GM12878 (cell line): ENCODE data around the gene SINHCAF. TPM values are rescaled to one million over a fixed set of nuclear protein-coding genes. Genes with fewer than 3 reads are reported as not detected.

ENCODE experiments used
- ATF7 ChIP-seq: fragments of 450-650 bp; IDR thresholded peaks from 2 replicates; pipeline ENCODE4 v1.6.1; 2016; ENCODE audit warnings: low read depth, mild to moderate bottlenecking
- BACH1 ChIP-seq: fragments of 450-650 bp; IDR thresholded peaks from 2 replicates; pipeline ENCODE4 v1.6.1; 2017; ENCODE audit warnings: mild to moderate bottlenecking, borderline replicate concordance
- BCL11A ChIP-seq: IDR thresholded peaks from 2 replicates; pipeline ENCODE4 v1.6.1; 2011; ENCODE audit warnings: low read depth, low read length
- CBFB ChIP-seq: IDR thresholded peaks from 2 replicates; pipeline ENCODE4 v1.6.1; 2016; ENCODE audit warnings: antibody characterized with exemption, low read depth
- CBX5 ChIP-seq: sonication (generic); IDR thresholded peaks from 2 replicates; pipeline ENCODE4 v1.6.1; 2016; ENCODE audit warnings: low read depth, moderate library complexity, mild to moderate bottlenecking, inconsistent platforms
- EP300 ChIP-seq, 2 experiments: fragments of 150-350 bp in 1 of 2; IDR thresholded peaks; 2 replicates each; pipeline ENCODE4 v1.6.1; 2011 to 2012; ENCODE audit warnings: low read depth in 2 of 2, low read length in 2 of 2, borderline replicate concordance in 1 of 2, improper control_type of control experiment in 1 of 2, inconsistent platforms in 1 of 2; ENCODE audit not compliant: control insufficient read depth in 1 of 2
- IKZF2 ChIP-seq, 2 experiments: fragments of 450-650 bp; IDR thresholded peaks; 2 replicates each; pipeline ENCODE4 v1.6.1; 2017; ENCODE audit warnings: mild to moderate bottlenecking in 2 of 2, moderate library complexity in 2 of 2
- KLF5 ChIP-seq: fragments of 450-650 bp; IDR thresholded peaks from 2 replicates; pipeline ENCODE4 v1.6.1; 2014; ENCODE audit warnings: mild to moderate bottlenecking; ENCODE audit not compliant: partially characterized antibody
- MEF2A ChIP-seq: IDR thresholded peaks from 2 replicates; pipeline ENCODE4 v1.6.1; 2011; ENCODE audit warnings: low read depth, mild to moderate bottlenecking, low read length, moderate library complexity; ENCODE audit not compliant: insufficient read depth
- MTA3 ChIP-seq: IDR thresholded peaks from 2 replicates; pipeline ENCODE4 v1.6.1; 2012; ENCODE audit warnings: low read length, inconsistent platforms, borderline replicate concordance
- MXI1 ChIP-seq: fragments of 150-350 bp; IDR thresholded peaks from 2 replicates; pipeline ENCODE4 v1.6.1; 2011; ENCODE audit warnings: low read depth, mild to moderate bottlenecking, inconsistent platforms, low read length, improper control_type of control experiment
- NBN ChIP-seq: fragments of 450-650 bp; IDR thresholded peaks from 2 replicates; pipeline ENCODE4 v1.6.1; 2016
- NFIC ChIP-seq: IDR thresholded peaks from 2 replicates; pipeline ENCODE4 v1.6.1; 2012; ENCODE audit warnings: low read depth, mild to moderate bottlenecking, inconsistent platforms, low read length, moderate library complexity
- NFYA ChIP-seq: IDR thresholded peaks from 2 replicates; pipeline ENCODE4 v1.6.1; 2011; ENCODE audit warnings: low read depth, mild to moderate bottlenecking, low read length, improper control_type of control experiment, borderline replicate concordance
- NR2F1 ChIP-seq: fragments of 450-650 bp; conservative IDR thresholded peaks from 2 replicates; pipeline ENCODE4 v1.6.1; 2017; ENCODE audit warnings: mild to moderate bottlenecking
- NRF1 ChIP-seq: conservative IDR thresholded peaks from 2 replicates; pipeline ENCODE4 v1.6.1; 2011; ENCODE audit warnings: mild to moderate bottlenecking, low read depth, low read length, improper control_type of control experiment
- PML ChIP-seq: IDR thresholded peaks from 2 replicates; pipeline ENCODE4 v1.6.1; 2012; ENCODE audit warnings: low read length, inconsistent platforms
- POLR2A ChIP-seq: IDR thresholded peaks from 2 replicates; pipeline ENCODE4 v1.6.1; 2011; ENCODE audit warnings: low read depth, mild to moderate bottlenecking, low read length
- RAD21 ChIP-seq: IDR thresholded peaks from 2 replicates; pipeline ENCODE4 v1.6.1; 2011; ENCODE audit warnings: mild to moderate bottlenecking, low read depth, low read length, moderate library complexity; ENCODE audit not compliant: insufficient read depth
- RAD51 ChIP-seq: fragments of 450-650 bp; IDR thresholded peaks from 2 replicates; pipeline ENCODE4 v1.6.1; 2016; ENCODE audit warnings: moderate library complexity, mild to moderate bottlenecking, inconsistent platforms
- RUNX3 ChIP-seq: IDR thresholded peaks from 2 replicates; pipeline ENCODE4 v1.6.1; 2012; ENCODE audit warnings: low read length, inconsistent platforms
- SIX5 ChIP-seq: IDR thresholded peaks from 2 replicates; pipeline ENCODE4 v1.6.1; 2011; ENCODE audit warnings: mild to moderate bottlenecking, low read depth, low read length, moderate library complexity; ENCODE audit not compliant: severe bottlenecking
- SMARCA5 ChIP-seq: fragments of 450-650 bp; IDR thresholded peaks from 2 replicates; pipeline ENCODE4 v1.6.1; 2017; ENCODE audit warnings: mild to moderate bottlenecking
- SREBF2 ChIP-seq: IDR thresholded peaks from 2 replicates; pipeline ENCODE4 v1.6.1; 2012; ENCODE audit warnings: mild to moderate bottlenecking, low read length
- SRF ChIP-seq, 2 experiments: IDR thresholded peaks; 2 replicates each; pipeline ENCODE4 v1.6.1; 2011; ENCODE audit warnings: low read depth in 2 of 2, low read length in 2 of 2, mild to moderate bottlenecking in 1 of 2, moderate library complexity in 1 of 2
- STAT1 ChIP-seq: fragments of 450-650 bp; conservative IDR thresholded peaks from 2 replicates; pipeline ENCODE4 v1.6.1; 2014; ENCODE audit warnings: antibody characterized with exemption, mild to moderate bottlenecking
- TBL1XR1 ChIP-seq: IDR thresholded peaks from 2 replicates; pipeline ENCODE4 v1.6.1; 2012; ENCODE audit warnings: low read depth, low read length, improper control_type of control experiment
- TCF12 ChIP-seq: IDR thresholded peaks from 2 replicates; pipeline ENCODE4 v1.6.1; 2011; ENCODE audit warnings: low read depth, mild to moderate bottlenecking, low read length
- YY1 ChIP-seq: IDR thresholded peaks from 2 replicates; pipeline ENCODE4 v1.6.1; 2011; ENCODE audit warnings: low read depth, mild to moderate bottlenecking, low read length
- ZNF217 ChIP-seq: fragments of 450-650 bp; IDR thresholded peaks from 2 replicates; pipeline ENCODE4 v1.6.1; 2017; ENCODE audit warnings: antibody characterized with exemption, mild to moderate bottlenecking
- polyA plus RNA-seq, 11 experiments: library from polyadenylated mRNA; depleted of rRNA in 4 of 11; unstranded in 6 of 11; stranded (reverse) in 5 of 11; fragments of >200 nt; fragmentation: Nextera tagmentation in 4 of 11; fragmentation: Illumina TruSeq in 1 of 11; extraction: Ambion mirVana in 4 of 11; extraction: Trizol in 1 of 11; gene quantifications; 1 replicate in 1 of 11; 2 replicates in 10 of 11; pipeline versions ENCODE4 v1.2.1 to v1.2.3, GENCODE V29; 2011 to 2016; ENCODE audit warnings: inconsistent platforms in 2 of 11, missing spikeins in 2 of 11, low read depth in 1 of 11
- total RNA-seq, 4 experiments: library from RNA; depleted of rRNA in 3 of 4; stranded (reverse); fragments of >200 nt in 3 of 4; fragmentation: Illumina TruSeq in 1 of 4; extraction: Trizol in 1 of 4; gene quantifications; 2 replicates each; pipeline versions ENCODE4 v1.2.1 to v1.2.3, GENCODE V29; 2013 to 2021
- TF ChIP-seq, protein P1 (sequence below): fragments of 450-650 bp; IDR thresholded peaks from 2 replicates; pipeline ENCODE4 v1.6.1; 2017; ENCODE audit warnings: low read depth, mild to moderate bottlenecking, moderate library complexity
- TF ChIP-seq, protein P2 (sequence below): fragments of 450-650 bp; IDR thresholded peaks from 2 replicates; pipeline ENCODE4 v1.6.1; 2014; ENCODE audit warnings: mild to moderate bottlenecking

The SINHCAF gene
- total and polyA plus RNA-seq, 10 of the 15 experiments (the other 5 are each of a cell fraction or from before 2014, with no cell fraction given), result 60.4 to 156 (median 90.3) TPM

GRCh38 chr12:31323391-31324115, 2.4 kb downstream of the SINHCAF start (continued):
- TF ChIP-seq CBX5 (no peak), PML (peak; percentile 4; the same call in 1 of the 2 replicates), ATF7 (peak; percentile 77; the same call in 1 of the 2 replicates), TBL1XR1 (peak; percentile 42; the same call in 1 of the 2 replicates), MXI1 (0 out of 2 replicates have a peak, but pooled peaks have one; percentile 23), KLF5 (no peak), BACH1 (0 out of 2 replicates have a peak, but pooled peaks have one; percentile 24), SMARCA5 (peak; percentile 72; the same call in 1 of the 2 replicates), POLR2A (peak; percentile 69), STAT1 (peak; percentile 54; the same call in 1 of the 2 replicates), EP300 (IDR thresholded peaks at IDR 0.05; ENCODE audit: borderline replicate concordance in 1 of 2, control insufficient read depth in 1 of 2, low read depth in 2 of 2, low read length in 2 of 2) (no peak; a peak in 1 of 4 replicates), SRF (IDR thresholded peaks at IDR 0.05; ENCODE audit: low read depth in 2 of 2, low read length in 2 of 2) (0 out of 4 replicates have a peak, but pooled peaks of 1 of the 2 experiments have one; percentile 21), NBN (peak; percentile 82; the same call in 1 of the 2 replicates), NFYA (no peak), RAD21 (no peak), SIX5 (no peak), IKZF2 (IDR thresholded peaks at IDR 0.05) (peak; percentile 65 to 76), CBFB (peak; percentile 68; the same call in 1 of the 2 replicates), BCL11A (0 out of 2 replicates have a peak, but pooled peaks have one; percentile 20), RAD51 (0 out of 2 replicates have a peak, but pooled peaks have one; percentile 19), NRF1 (no peak), TCF12 (no peak), NFIC (no peak), NR2F1 (peak; percentile 71), RUNX3 (peak; percentile 68; the same call in 1 of the 2 replicates), YY1 (0 out of 2 replicates have a peak, but pooled peaks have one; percentile 36), MTA3 (peak; percentile 58; the same call in 1 of the 2 replicates), ZNF217 (peak; percentile 82), MEF2A (0 out of 2 replicates have a peak, but pooled peaks have one; percentile 11), SREBF2 (no peak)
- TF ChIP-seq, protein P1, sequence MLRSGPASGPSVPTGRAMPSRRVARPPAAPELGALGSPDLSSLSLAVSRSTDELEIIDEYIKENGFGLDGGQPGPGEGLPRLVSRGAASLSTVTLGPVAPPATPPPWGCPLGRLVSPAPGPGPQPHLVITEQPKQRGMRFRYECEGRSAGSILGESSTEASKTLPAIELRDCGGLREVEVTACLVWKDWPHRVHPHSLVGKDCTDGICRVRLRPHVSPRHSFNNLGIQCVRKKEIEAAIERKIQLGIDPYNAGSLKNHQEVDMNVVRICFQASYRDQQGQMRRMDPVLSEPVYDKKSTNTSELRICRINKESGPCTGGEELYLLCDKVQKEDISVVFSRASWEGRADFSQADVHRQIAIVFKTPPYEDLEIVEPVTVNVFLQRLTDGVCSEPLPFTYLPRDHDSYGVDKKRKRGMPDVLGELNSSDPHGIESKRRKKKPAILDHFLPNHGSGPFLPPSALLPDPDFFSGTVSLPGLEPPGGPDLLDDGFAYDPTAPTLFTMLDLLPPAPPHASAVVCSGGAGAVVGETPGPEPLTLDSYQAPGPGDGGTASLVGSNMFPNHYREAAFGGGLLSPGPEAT, result peak; percentile 75
- TF ChIP-seq, protein P2, sequence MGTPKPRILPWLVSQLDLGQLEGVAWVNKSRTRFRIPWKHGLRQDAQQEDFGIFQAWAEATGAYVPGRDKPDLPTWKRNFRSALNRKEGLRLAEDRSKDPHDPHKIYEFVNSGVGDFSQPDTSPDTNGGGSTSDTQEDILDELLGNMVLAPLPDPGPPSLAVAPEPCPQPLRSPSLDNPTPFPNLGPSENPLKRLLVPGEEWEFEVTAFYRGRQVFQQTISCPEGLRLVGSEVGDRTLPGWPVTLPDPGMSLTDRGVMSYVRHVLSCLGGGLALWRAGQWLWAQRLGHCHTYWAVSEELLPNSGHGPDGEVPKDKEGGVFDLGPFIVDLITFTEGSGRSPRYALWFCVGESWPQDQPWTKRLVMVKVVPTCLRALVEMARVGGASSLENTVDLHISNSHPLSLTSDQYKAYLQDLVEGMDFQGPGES, result no peak
